WERI-Rb-1 (cell line): ENCODE results near the gene PNPLA3.
"Not testable (repeated sequence)": the region's sequence is repeated elsewhere in the genome, so short reads cannot be mapped to it uniquely, and the experiment has no call there.

Experiments
- DNase-seq: peaks from one replicate; pipeline ENCODE4 v3.0.0-alpha.2; 2020
- H3K27ac ChIP-seq: fragments of 250-450 bp; sonication (Bioruptor Pico); 2 replicates; pipeline ENCODE4 v1.5.1; 2020; ENCODE audit warnings: mild to moderate bottlenecking, moderate library complexity
- H3K27me3 ChIP-seq: fragments of 250-450 bp; sonication (Bioruptor Pico); 2 replicates; pipeline ENCODE4 v1.5.1; 2021; ENCODE audit warnings: mild to moderate bottlenecking, low read depth, moderate library complexity; ENCODE audit not compliant: insufficient read depth, severe bottlenecking
- H3K36me3 ChIP-seq: fragments of 250-450 bp; sonication (Bioruptor Pico); 2 replicates; pipeline ENCODE4 v1.5.1; 2020; ENCODE audit warnings: mild to moderate bottlenecking, moderate library complexity
- H3K4me3 ChIP-seq: 2 replicates; pipeline ENCODE4 v1.5.1; 2011; ENCODE audit warnings: low read depth, mild to moderate bottlenecking, control low read depth, low read length
- H3K9me3 ChIP-seq: fragments of 250-450 bp; sonication (Bioruptor Pico); 2 replicates; pipeline ENCODE4 v1.5.1; 2021; ENCODE audit warnings: mild to moderate bottlenecking, moderate library complexity; ENCODE audit not compliant: severe bottlenecking
- TF ChIP-seq, protein P1 (sequence below): IDR thresholded peaks from 2 replicates; pipeline ENCODE4 v1.5.1; 2011; ENCODE audit warnings: low read depth, mild to moderate bottlenecking, control low read depth, inconsistent platforms, low read length

PNPLA3 gene

GRCh38 chr22:43893266-43893665, 30.3 kb upstream of the PNPLA3 start:
- Histone ChIP-seq H3K27me3 (no peaks in the 10 kb centered on the region), H3K9me3 (no peaks in the 10 kb centered on the region), H3K27ac (no peak overlapping the region), H3K36me3 (no peaks in the 10 kb centered on the region), H3K4me3 (no peak overlapping the region)
- DNase-seq: no peak
- TF ChIP-seq, protein P1, sequence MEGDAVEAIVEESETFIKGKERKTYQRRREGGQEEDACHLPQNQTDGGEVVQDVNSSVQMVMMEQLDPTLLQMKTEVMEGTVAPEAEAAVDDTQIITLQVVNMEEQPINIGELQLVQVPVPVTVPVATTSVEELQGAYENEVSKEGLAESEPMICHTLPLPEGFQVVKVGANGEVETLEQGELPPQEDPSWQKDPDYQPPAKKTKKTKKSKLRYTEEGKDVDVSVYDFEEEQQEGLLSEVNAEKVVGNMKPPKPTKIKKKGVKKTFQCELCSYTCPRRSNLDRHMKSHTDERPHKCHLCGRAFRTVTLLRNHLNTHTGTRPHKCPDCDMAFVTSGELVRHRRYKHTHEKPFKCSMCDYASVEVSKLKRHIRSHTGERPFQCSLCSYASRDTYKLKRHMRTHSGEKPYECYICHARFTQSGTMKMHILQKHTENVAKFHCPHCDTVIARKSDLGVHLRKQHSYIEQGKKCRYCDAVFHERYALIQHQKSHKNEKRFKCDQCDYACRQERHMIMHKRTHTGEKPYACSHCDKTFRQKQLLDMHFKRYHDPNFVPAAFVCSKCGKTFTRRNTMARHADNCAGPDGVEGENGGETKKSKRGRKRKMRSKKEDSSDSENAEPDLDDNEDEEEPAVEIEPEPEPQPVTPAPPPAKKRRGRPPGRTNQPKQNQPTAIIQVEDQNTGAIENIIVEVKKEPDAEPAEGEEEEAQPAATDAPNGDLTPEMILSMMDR: no peak

- Histone ChIP-seq H3K27ac (no peak overlapping the region), H3K9me3 (no peaks in the 10 kb centered on the region), H3K27me3 (no peaks in the 10 kb centered on the region), H3K36me3 (no peaks in the 10 kb centered on the region), H3K4me3 (no peak overlapping the region)
- no peak for DNase-seq
- TF ChIP-seq, protein P1: no peak
These were observed 29.5 kb upstream of the PNPLA3 start for GRCh38 chr22:43894122-43894521.

GRCh38 chr22:43895986-43896645, 27.5 kb upstream of the PNPLA3 start:
- Histone ChIP-seq H3K9me3 (peaks cover 3% of the 10 kb centered on the region), H3K27me3 (no peaks in the 10 kb centered on the region), H3K27ac (no peak overlapping the region), H3K4me3 (no peak overlapping the region), H3K36me3 (no peaks in the 10 kb centered on the region)
- TF ChIP-seq, protein P1: peak; percentile 50
- no peak for DNase-seq

GRCh38 chr22:43897751-43898261, 25.8 kb upstream of the PNPLA3 start:
- Histone ChIP-seq H3K36me3 (no peaks in the 10 kb centered on the region), H3K27ac (no peak overlapping the region), H3K4me3 (no peak overlapping the region), H3K9me3 (peaks cover 3% of the 10 kb centered on the region), H3K27me3 (no peaks in the 10 kb centered on the region)
- TF ChIP-seq, protein P1: no peak
- DNase-seq: no peak

GRCh38 chr22:43900206-43900605, 23.4 kb upstream of the PNPLA3 start:
- TF ChIP-seq, protein P1: no peak
- Histone ChIP-seq H3K4me3 (no peak overlapping the region), H3K27me3 (no peaks in the 10 kb centered on the region), H3K36me3 (no peaks in the 10 kb centered on the region), H3K9me3 (peaks cover 3% of the 10 kb centered on the region), H3K27ac (no peak overlapping the region)
- DNase-seq: no peak

DNA sequence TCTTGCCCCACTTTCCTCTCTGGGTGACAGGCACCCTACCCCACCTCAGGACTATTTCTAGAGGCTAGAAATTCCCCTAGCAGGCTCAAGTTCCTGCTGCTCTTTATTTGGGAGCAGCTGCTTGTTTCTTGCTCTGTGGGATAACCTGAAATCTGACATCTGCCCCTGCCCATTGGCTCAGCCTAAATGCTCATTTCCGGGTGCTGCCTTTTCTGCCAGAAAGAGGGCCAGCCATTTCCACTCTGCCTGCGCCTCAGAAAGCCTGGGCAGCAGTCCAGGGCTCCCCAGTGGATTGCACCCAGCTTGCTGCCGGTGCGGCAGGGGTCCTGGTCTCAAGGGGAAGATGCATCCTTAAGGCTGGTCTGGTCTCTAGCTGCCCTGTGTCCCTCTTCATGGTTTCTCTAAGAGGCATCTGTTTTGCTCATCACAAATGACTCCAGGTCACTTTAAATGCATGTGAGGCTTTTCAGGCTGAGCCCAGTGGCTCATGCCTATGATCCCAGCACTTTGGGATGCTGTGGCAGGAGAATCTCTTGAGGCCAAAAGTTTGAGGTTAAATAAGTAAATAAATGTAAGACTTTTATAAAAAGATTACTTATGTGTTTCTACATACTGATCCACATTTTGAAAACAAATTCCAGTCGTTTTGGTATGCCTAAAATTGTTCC, 21.5 kb upstream of the PNPLA3 start:
- Histone ChIP-seq H3K4me3 (no peak overlapping the region), H3K27me3 (no peaks in the 10 kb centered on the region), H3K9me3 (peaks cover 3% of the 10 kb centered on the region), H3K27ac (no peak overlapping the region), H3K36me3 (no peaks in the 10 kb centered on the region)
- TF ChIP-seq, protein P1: no peak
- DNase-seq: no peak

GRCh38 chr22:43903033-43903432, 20.6 kb upstream of the PNPLA3 start:
- not testable (repeated sequence) for H3K9me3 ChIP-seq, H3K36me3 ChIP-seq, H3K27ac ChIP-seq, H3K4me3 ChIP-seq, DNase-seq, H3K27me3 ChIP-seq

- not testable (repeated sequence) for H3K27ac ChIP-seq, H3K9me3 ChIP-seq, H3K36me3 ChIP-seq, H3K27me3 ChIP-seq, H3K4me3 ChIP-seq
- DNase-seq: peak; percentile 69
These were observed 19.2 kb upstream of the PNPLA3 start for GRCh38 chr22:43904412-43904811.
